Right lobe of liver (tissue), 6 donors: ENCODE data around the gene GTSF1L. TPM values are rescaled to one million over a fixed set of nuclear protein-coding genes. Genes with fewer than 3 reads are reported as not detected.

Experiments used
- ATAC-seq, 4 donors: fragments of 200-7000 bp; cut with Tn5 transposase; one replicate each; pipeline ENCODE4 v1.9.1; 2020; ENCODE audit warnings: mild to moderate bottlenecking in 4 of 4, moderate library complexity in 4 of 4
- DNase-seq, 3 donors: peaks; one replicate each; pipeline ENCODE4 v3.0.0-alpha.2; 2020
- H3K27ac ChIP-seq, 3 donors: fragments of 200-600 bp; one replicate each; pipeline ENCODE4 v1.8.0; 2022
- H3K27me3 ChIP-seq, 2 donors: fragments of 200-600 bp; one replicate each; pipeline ENCODE4 v1.8.0; 2022
- H3K36me3 ChIP-seq, 4 donors: fragments of 200-600 bp; sonication (generic) in 1 of 4; one replicate each; pipeline versions ENCODE4 v1.5.1 to v1.8.0; 2017 to 2022; ENCODE audit warnings: control low read depth in 1 of 4
- H3K4me1 ChIP-seq, 4 donors: fragments of 200-600 bp; sonication (generic) in 1 of 4; one replicate each; pipeline versions ENCODE4 v1.5.1 to v1.8.0; 2017 to 2022; ENCODE audit warnings: control low read depth in 1 of 4
- H3K4me3 ChIP-seq, 3 donors: fragments of 200-600 bp; one replicate each; pipeline ENCODE4 v1.8.0; 2022
- H3K9me3 ChIP-seq, 4 donors: fragments of 200-600 bp; sonication (generic) in 1 of 4; one replicate each; pipeline versions ENCODE4 v1.5.1 to v1.8.0; 2017 to 2022; ENCODE audit warnings: control low read depth in 1 of 4
- CTCF ChIP-seq, 4 donors: fragments of 200-600 bp in 3 of 4; fragments of 450-650 bp in 1 of 4; IDR thresholded peaks; one replicate each; pipeline versions ENCODE4 v1.5.1 to v1.8.0; 2016 to 2022; ENCODE audit warnings: antibody characterized with exemption in 4 of 4, mild to moderate bottlenecking in 2 of 4
- POLR2A ChIP-seq: fragments of 450-650 bp; IDR thresholded peaks from one replicate; pipeline ENCODE4 v1.6.1; 2017; ENCODE audit warnings: antibody characterized with exemption, mild to moderate bottlenecking
- WGBS: methylation state at CpG from one replicate; pipeline ENCODE4 v1.1.6; 2018; ENCODE audit warnings: low coverage, low lambda C conversion rate; ENCODE audit not compliant: insufficient coverage; ENCODE audit errors: missing lambda C conversion rate; 5-methylcytosine and 5-hydroxymethylcytosine counted together
- intact Hi-C, 2 donors: fragments of 100-400 bp; cut with DNase I; formaldehyde crosslinking; loops; one replicate each; pipeline versions ENCODE4 v1.11.2 to v1.14.1; 2022
- total RNA-seq, 6 experiments: library from RNA; depleted of rRNA in 2 of 6; stranded (reverse); fragments of >200 nt in 2 of 6; fragmentation: NEBNext Ultra II Directional in 3 of 6; extraction: Animal tissue kit (Norgen Biotek cat#: 25700) in 3 of 6; gene quantifications; one replicate each; pipeline versions ENCODE4 v1.1.0 to v1.2.4, GENCODE V29; 2016 to 2023
- donor health status: DM: no; HTN: yes; CAD: no.
- donor health status: DM: no; HTN: no; CAD: no.
- donor health status: DM: no; HTN: no; CAD: no.
- donor health status: DM: no; HTN: yes; CAD: no.
- donor health status: DM: no; HTN: yes; CAD: no.

Gene GTSF1L
- total RNA-seq, 6 experiments from 2014 or later = not detected

DNA sequence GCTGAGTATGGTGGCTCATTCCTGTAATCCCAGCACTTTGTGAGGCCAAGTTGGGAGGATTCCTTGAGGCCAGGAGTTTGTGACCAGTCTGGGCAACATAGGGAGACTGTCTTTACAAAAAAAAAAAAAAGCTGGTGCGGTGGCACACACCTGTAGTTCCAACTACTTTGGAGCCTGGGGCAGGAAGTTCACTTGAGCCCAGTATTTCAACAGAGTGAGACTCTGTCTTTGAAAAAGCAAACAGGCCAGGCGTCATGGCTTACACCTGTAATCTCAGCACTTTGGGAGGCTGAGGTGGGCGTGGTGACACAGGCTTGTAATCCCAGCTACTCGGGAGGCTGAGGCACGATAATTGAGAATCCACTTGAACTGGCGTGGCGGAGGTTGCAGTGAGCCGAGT lies 31.2 kb downstream of the GTSF1L start:
- no peaks in the 10 kb centered on the region for H3K36me3 ChIP-seq
- 56% methylated on average over 5 of the region's 8 CpGs for WGBS
- H3K9me3 ChIP-seq = no peaks in the 10 kb centered on the region

GRCh38 chr20:43694763-43695162 lies 32.0 kb downstream of the GTSF1L start:
- intact Hi-C loops = loop anchor here in 1 of 2 donors (10.0 kb wide), 1 partner anchor 160 kb away; no protein-coding TSS in a partner anchor
- H3K4me3 ChIP-seq = no peak overlapping the region
- DNase-seq = no peak
- H3K9me3 ChIP-seq = no peaks in the 10 kb centered on the region
- no peak for TF ChIP-seq POLR2A
- TF ChIP-seq CTCF (IDR thresholded peaks at IDR 0.05) = no peak
- no peaks in the 10 kb centered on the region for H3K27me3 ChIP-seq
- H3K36me3 ChIP-seq = no peaks in the 10 kb centered on the region
- H3K27ac ChIP-seq = no peak overlapping the region
- peak in 3 of 4 donors; percentile 29 to 72 (median 36) for ATAC-seq
- no peaks in the 10 kb centered on the region for H3K4me1 ChIP-seq
- 48% methylated on average over 3 of the region's 3 CpGs for WGBS

More for the DNA sequence above, 31.2 kb downstream of the GTSF1L start:
- no peaks in the 10 kb centered on the region for H3K4me1 ChIP-seq
- DNase-seq = no peak
- intact Hi-C loops = loop anchor here in 1 of 2 donors (10.0 kb wide), 1 partner anchor 161 kb away; no protein-coding TSS in a partner anchor
- H3K4me3 ChIP-seq = no peak overlapping the region
- TF ChIP-seq POLR2A (no peak), CTCF (IDR thresholded peaks at IDR 0.05) (no peak)
- H3K27me3 ChIP-seq = no peaks in the 10 kb centered on the region
- peak in 2 of 4 donors; percentile 50 to 63 for ATAC-seq
- no peak overlapping the region for H3K27ac ChIP-seq

DNA sequence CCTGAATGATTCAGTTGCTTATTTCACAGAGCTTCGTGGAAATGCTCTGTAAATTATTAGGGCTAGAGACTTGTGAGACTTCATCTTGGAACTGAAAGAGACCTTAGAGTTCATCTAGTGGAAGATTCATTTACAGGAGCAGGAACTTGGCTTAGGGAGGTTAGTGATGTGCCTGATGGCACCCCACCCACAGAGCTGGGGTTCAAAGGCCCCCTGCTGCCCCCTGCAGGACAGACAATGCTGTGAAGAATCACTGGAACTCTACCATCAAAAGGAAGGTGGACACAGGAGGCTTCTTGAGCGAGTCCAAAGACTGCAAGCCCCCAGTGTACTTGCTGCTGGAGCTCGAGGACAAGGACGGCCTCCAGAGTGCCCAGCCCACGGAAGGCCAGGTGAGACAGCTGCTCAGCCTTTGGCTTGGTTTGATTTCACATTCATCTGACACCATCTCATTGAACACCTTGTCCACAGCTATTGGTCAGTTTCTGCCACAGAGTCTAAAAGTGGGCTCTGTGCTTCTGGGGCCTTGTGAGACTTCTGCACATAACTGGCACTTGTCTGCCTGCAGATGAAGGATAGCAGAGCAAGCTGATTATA lies 34.8 kb downstream of the GTSF1L start:
- 77% methylated on average over 3 of the region's 5 CpGs for WGBS

DNA sequence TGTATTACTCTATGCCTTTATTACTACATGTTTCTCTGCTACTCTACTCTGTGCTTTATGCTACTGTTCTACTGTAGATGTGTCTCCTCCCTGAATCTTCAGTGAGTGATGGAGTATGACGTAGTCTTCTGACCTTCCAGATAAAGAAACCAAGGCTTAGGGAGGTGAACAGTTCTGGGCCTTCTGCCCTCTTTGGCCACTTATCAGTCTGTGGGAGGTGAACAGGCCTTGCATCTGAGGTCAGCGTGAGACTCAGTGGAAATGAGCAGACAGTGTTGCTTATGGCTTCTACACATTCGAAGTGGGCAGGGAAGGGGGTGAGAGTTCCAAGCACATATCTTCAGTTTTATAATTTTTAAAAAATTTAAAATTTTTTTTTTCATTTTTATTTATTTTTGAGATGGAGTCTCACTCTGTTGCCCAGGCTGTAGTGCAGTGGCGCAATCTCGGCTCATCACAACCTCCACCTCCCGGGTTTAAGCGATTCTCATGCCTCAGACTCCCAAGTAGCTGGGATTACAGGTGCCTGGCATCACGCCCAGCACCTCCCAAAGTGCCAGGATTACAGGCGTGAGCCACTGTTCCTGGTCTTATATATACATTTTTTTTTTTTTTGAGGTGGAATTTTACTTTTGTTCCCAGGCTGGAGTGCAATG lies 35.7 kb downstream of the GTSF1L start:
- no peaks in the 10 kb centered on the region for H3K36me3 ChIP-seq
- H3K4me3 ChIP-seq = no peak overlapping the region
- H3K27me3 ChIP-seq = no peaks in the 10 kb centered on the region
- no peaks in the 10 kb centered on the region for H3K4me1 ChIP-seq
- 84% methylated on average over 8 of the region's 9 CpGs for WGBS
- DNase-seq = no peak
- intact Hi-C loops = loop anchor here in 1 of 2 donors (10.0 kb wide), 1 partner anchor 156 kb away; no protein-coding TSS in a partner anchor
- H3K27ac ChIP-seq = no peak overlapping the region
- H3K9me3 ChIP-seq = no peaks in the 10 kb centered on the region
- TF ChIP-seq POLR2A = no peak
- no peak for TF ChIP-seq CTCF (IDR thresholded peaks at IDR 0.05)
- no peak for ATAC-seq

More for the DNA sequence above, 34.8 kb downstream of the GTSF1L start:
- no peaks in the 10 kb centered on the region for H3K9me3 ChIP-seq
- no peak overlapping the region for H3K27ac ChIP-seq
- no peaks in the 10 kb centered on the region for H3K4me1 ChIP-seq
- H3K27me3 ChIP-seq = no peaks in the 10 kb centered on the region
- H3K4me3 ChIP-seq = no peak overlapping the region
- DNase-seq = peak in 2 of 3 donors; percentile 66 to 67
- TF ChIP-seq CTCF (IDR thresholded peaks at IDR 0.05) (peak; percentile 55 to 73 (median 65)), POLR2A (no peak)
- H3K36me3 ChIP-seq = no peaks in the 10 kb centered on the region
- intact Hi-C loops = loop anchor here in 1 of 2 donors (10.0 kb wide), 1 partner anchor 157 kb away; no protein-coding TSS in a partner anchor
- ATAC-seq = peak; percentile 78 to 91 (median 89)
